Endothelial cell of umbilical vein (primary cell): ENCODE results near the gene BICD2. TPM values are rescaled to one million over a fixed set of nuclear protein-coding genes. Genes with fewer than 3 reads are reported as not detected.

Source experiments
- BruUV-seq: library from RNA; stranded (reverse); fragments of 400-500 nt; replicated peaks from 2 replicates; lab custom pipeline; 2021; lab: Mats Ljungman, UMichigan
- CTCF ChIA-PET: fragments of 300-600, 350-600 bp; sonication (Branson Sonifier 250); formaldehyde crosslinking; loops from one replicate; lab custom pipeline; 2021; ENCODE audit warnings: antibody characterized with exemption, inconsistent platforms; lab: Charles Lee
- POLR2A ChIA-PET: fragments of 300-600, 350-600 bp; sonication (Branson Sonifier 250); formaldehyde crosslinking; loops from one replicate; lab custom pipeline; 2021; ENCODE audit warnings: antibody characterized with exemption, inconsistent platforms; lab: Charles Lee
- DNase-seq: peaks from one replicate; pipeline ENCODE4 v3.0.0-alpha.2; 2011; ENCODE audit warnings: low read depth, low spot score
- FAIRE-seq: peaks from 2 replicates; lab custom pipeline; 2011; peaks lifted over from hg19 to GRCh38; lab: Jason Lieb, UNC
- H2AFZ ChIP-seq: 2 replicates; pipeline ENCODE4 v1.6.0; 2012; ENCODE audit warnings: low read depth, low read length, control low read depth, inconsistent platforms
- H3K27ac ChIP-seq: 2 replicates; pipeline ENCODE4 v1.5.1; 2011; ENCODE audit warnings: low read depth, mild to moderate bottlenecking, control low read depth, low read length, moderate library complexity; ENCODE audit not compliant: insufficient read depth
- H3K27me3 ChIP-seq, 2 experiments: 2 replicates each; pipeline versions ENCODE4 v1.6.0 to v1.6.1; 2011; ENCODE audit warnings: low read length in 2 of 2, mixed read lengths in 1 of 2; ENCODE audit not compliant: control insufficient read depth in 2 of 2, insufficient read depth in 2 of 2
- H3K36me3 ChIP-seq, 2 experiments: 2 replicates in 1 of 2; 3 replicates in 1 of 2; pipeline ENCODE4 v1.5.1; 2011; ENCODE audit warnings: low read length in 2 of 2, mild to moderate bottlenecking in 1 of 2, moderate library complexity in 1 of 2; ENCODE audit not compliant: control insufficient read depth in 2 of 2, insufficient read depth in 2 of 2; ENCODE audit errors: extremely low read depth in 1 of 2
- H3K4me1 ChIP-seq: 3 replicates; pipeline ENCODE4 v1.5.1; 2011; ENCODE audit warnings: mild to moderate bottlenecking, low read length; ENCODE audit not compliant: control insufficient read depth, insufficient read depth; ENCODE audit errors: extremely low read depth
- H3K4me2 ChIP-seq: 2 replicates; pipeline ENCODE4 v1.6.1; 2011; ENCODE audit warnings: low read length, control low read depth, mixed read lengths; ENCODE audit not compliant: insufficient read depth
- H3K4me3 ChIP-seq, 3 experiments: fragments of 200-600 bp in 1 of 3; sonication (generic), shearing (Covaris generic) in 1 of 3; replicated peaks in 1 of 3; 2 replicates each; pipeline ENCODE4 v1.5.1; 2011 to 2016; ENCODE audit warnings: control low read depth in 3 of 3, low read length in 3 of 3, mild to moderate bottlenecking in 2 of 3, inconsistent platforms in 1 of 3, low read depth in 1 of 3, moderate library complexity in 1 of 3; ENCODE audit not compliant: insufficient read depth in 1 of 3
- H3K79me2 ChIP-seq: 2 replicates; pipeline ENCODE4 v1.6.0; 2012; ENCODE audit warnings: low read length, inconsistent platforms; ENCODE audit not compliant: control insufficient read depth, insufficient read depth
- H3K9ac ChIP-seq: replicated peaks from 2 replicates; pipeline ENCODE3; 2011; ENCODE audit warnings: low read length, control low read depth; ENCODE audit not compliant: insufficient read depth; ENCODE audit errors: extremely low read depth
- H3K9me1 ChIP-seq: replicated peaks from 3 replicates; pipeline ENCODE4 v1.6.0; 2011; ENCODE audit warnings: mild to moderate bottlenecking, low read length; ENCODE audit not compliant: control insufficient read depth, insufficient read depth; ENCODE audit errors: extremely low read depth
- H3K9me3 ChIP-seq: replicated peaks from 2 replicates; pipeline ENCODE4 v1.5.1; 2012; ENCODE audit warnings: low read length, inconsistent platforms; ENCODE audit not compliant: control insufficient read depth, insufficient read depth
- H4K20me1 ChIP-seq: replicated peaks from 2 replicates; pipeline ENCODE3; 2011; ENCODE audit warnings: mild to moderate bottlenecking, low read length; ENCODE audit not compliant: control insufficient read depth, insufficient read depth; ENCODE audit errors: extremely low read depth
- FOS ChIP-seq: IDR thresholded peaks from 2 replicates; pipeline ENCODE4 v1.6.1; 2011; ENCODE audit warnings: mild to moderate bottlenecking, low read length, moderate library complexity, borderline replicate concordance; ENCODE audit not compliant: insufficient read depth
- JUN ChIP-seq: IDR thresholded peaks from 2 replicates; pipeline ENCODE4 v1.6.1; 2011; ENCODE audit warnings: borderline replicate concordance, low read depth; ENCODE audit not compliant: insufficient read length, insufficient read depth
- POLR2A ChIP-seq: IDR thresholded peaks from 2 replicates; pipeline ENCODE4 v1.6.1; 2012; ENCODE audit warnings: low read depth, mild to moderate bottlenecking, control low read depth, low read length
- dilution Hi-C: fragments of 300-500 bp; cut with MboI; formaldehyde crosslinking; loops from one replicate; pipeline ENCODE4 v1.15.0; 2019; ENCODE audit warnings: low sequenced_read_pairs; ENCODE audit not compliant: extremely low pct_ligation_motif_present
- intact Hi-C: fragments of 100-400 bp; cut with micrococcal nuclease; formaldehyde crosslinking; loops from one replicate; pipeline ENCODE4 v1.10.0; 2022
- polyA plus RNA-seq, 4 experiments: library from polyadenylated mRNA; depleted of rRNA in 3 of 4; stranded (reverse) in 3 of 4; unstranded in 1 of 4; fragments of >200 nt; gene quantifications; 2 replicates each; pipeline versions ENCODE4 v1.2.1 to v1.2.3, GENCODE V29; 2011 to 2012; ENCODE audit warnings: missing spikeins in 1 of 4
- total RNA-seq: library from RNA; stranded (reverse); gene quantifications from 2 replicates; pipeline ENCODE4 v1.2.3, GENCODE V29; 2021
- TF ChIP-seq, protein P1 (sequence below): IDR thresholded peaks from 2 replicates; pipeline ENCODE4 v1.6.1; 2011; ENCODE audit not compliant: insufficient read depth, insufficient read length
- TF ChIP-seq, protein P2 (sequence below), 2 donors: IDR thresholded peaks; 1 replicate in 1 of 2; 2 replicates in 1 of 2; pipeline ENCODE4 v1.5.1; 2011; ENCODE audit warnings: low read length in 2 of 2, mild to moderate bottlenecking in 2 of 2, moderate library complexity in 2 of 2, control low read depth in 1 of 2, inconsistent platforms in 1 of 2, low read depth in 1 of 2; ENCODE audit not compliant: insufficient read depth in 1 of 2; ENCODE audit errors: extremely low read depth in 1 of 2

Gene BICD2
- total and polyA plus RNA-seq, 2 donors (not counting 3 experiments of a cell fraction or from before 2014, with no cell fraction given) = 14.3 to 39.3 TPM

DNA sequence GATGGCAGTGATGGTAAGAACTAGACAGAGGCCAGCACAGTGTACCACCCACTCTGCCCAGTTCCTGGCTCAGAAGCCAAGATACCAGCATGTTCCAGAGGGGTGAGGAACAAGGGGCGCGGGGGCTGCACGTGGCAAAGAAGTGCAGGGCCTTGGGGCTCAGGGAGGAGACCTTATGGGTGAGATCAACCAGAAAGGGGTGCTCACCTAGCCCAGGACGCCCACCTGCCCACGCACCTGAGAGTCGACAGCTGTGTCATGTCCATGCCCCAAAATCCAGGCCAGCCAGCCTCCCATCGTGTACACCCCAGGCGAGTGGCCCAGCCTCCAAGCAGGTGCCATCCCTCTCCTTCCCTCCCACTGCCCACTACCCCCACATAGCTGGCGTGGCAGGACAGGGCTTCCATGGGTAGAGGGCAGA lies 34.9 kb downstream of the BICD2 start:
- Histone ChIP-seq H3K27me3 (no peaks in the 10 kb centered on the region), H3K9ac (no peak overlapping the region), H3K9me1 (no peaks in the 10 kb centered on the region), H3K4me2 (no peak overlapping the region), H2AFZ (no peak overlapping the region), H3K36me3 (peaks cover 0 to 9% of the 10 kb centered on the region in 2 experiments), H3K9me3 (no peaks in the 10 kb centered on the region), H3K4me1 (peaks cover 11% of the 10 kb centered on the region), H3K27ac (no peak overlapping the region), H3K4me3 (no peak overlapping the region), H4K20me1 (no peaks in the 10 kb centered on the region), H3K79me2 (peaks cover 66% of the 10 kb centered on the region)
- intact Hi-C loops = no loop called here
- dilution Hi-C loops = no loop called here
- DNase-seq = no peak
- TF ChIP-seq, protein P1, sequence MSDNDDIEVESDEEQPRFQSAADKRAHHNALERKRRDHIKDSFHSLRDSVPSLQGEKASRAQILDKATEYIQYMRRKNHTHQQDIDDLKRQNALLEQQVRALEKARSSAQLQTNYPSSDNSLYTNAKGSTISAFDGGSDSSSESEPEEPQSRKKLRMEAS = no peak
- no peak for TF ChIP-seq JUN
- TF ChIP-seq FOS = no peak
- no TSS peak for BruUV-seq
- POLR2A ChIA-PET = no interaction called here
- CTCF ChIA-PET = interaction anchor here (0.7 to 4.2 kb wide), 4 partner anchors 12 to 60 kb away, joined by 3 to 32 read pairs (median 8); no protein-coding TSS in a partner anchor
- no peak for FAIRE-seq

DNA sequence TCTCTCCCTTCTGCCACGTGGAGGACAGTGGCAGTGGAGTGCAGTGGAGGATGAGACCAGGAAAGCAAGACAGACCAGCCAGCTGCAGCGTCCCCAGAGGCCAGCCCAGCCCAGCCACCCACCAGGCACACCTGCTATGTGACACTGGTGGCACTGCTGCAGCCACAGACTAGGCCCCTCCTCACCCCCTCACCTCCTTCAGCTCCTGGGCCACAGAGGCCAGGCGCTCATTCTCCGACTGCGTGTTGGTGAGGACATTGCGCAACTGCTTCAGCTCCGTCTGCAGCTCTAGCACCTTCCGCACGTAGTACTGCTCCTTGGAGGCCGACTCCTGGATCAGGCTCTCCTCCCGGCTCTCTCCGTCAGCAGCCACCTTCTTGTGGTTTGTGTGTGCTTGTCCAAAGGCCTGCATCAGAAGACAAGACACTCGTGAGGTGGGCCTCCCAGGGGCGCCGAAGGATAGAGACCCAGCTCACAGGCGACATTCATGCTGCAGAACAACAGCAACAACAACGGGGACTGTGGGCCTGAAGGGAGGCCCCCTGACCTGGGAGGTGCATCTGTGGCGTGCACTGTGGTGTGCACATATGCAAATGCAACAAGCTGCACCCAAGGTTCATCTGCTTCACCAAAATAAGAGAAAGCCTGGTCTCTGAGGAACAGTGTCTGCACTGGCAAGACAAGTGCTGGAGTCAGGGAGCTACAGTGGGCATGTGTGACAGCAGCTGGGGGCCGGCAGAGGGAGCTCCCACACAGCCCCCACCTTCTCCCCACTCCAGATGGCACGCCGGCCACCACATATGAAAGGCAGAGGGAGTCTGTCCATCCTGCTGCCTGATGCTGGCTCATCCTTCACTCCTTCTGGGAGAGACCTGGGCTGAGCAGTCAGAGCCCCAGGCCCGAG lies 35.5 kb downstream of the BICD2 start:
- no peak overlapping the region for H2AFZ ChIP-seq
- H3K27ac ChIP-seq = no peak overlapping the region
- no peak overlapping the region for H3K9ac ChIP-seq
- H3K27me3 ChIP-seq = no peaks in the 10 kb centered on the region
- no peak for TF ChIP-seq POLR2A
- TF ChIP-seq, protein P2, sequence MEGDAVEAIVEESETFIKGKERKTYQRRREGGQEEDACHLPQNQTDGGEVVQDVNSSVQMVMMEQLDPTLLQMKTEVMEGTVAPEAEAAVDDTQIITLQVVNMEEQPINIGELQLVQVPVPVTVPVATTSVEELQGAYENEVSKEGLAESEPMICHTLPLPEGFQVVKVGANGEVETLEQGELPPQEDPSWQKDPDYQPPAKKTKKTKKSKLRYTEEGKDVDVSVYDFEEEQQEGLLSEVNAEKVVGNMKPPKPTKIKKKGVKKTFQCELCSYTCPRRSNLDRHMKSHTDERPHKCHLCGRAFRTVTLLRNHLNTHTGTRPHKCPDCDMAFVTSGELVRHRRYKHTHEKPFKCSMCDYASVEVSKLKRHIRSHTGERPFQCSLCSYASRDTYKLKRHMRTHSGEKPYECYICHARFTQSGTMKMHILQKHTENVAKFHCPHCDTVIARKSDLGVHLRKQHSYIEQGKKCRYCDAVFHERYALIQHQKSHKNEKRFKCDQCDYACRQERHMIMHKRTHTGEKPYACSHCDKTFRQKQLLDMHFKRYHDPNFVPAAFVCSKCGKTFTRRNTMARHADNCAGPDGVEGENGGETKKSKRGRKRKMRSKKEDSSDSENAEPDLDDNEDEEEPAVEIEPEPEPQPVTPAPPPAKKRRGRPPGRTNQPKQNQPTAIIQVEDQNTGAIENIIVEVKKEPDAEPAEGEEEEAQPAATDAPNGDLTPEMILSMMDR (IDR thresholded peaks at IDR 0.05; ENCODE audit: extremely low read depth in 1 of 2, insufficient read depth in 1 of 2, low read depth in 1 of 2, low read length in 2 of 2) = peak; percentile 14 to 44
- no TSS peak for BruUV-seq
- H3K36me3 ChIP-seq = peaks cover 0 to 9% of the 10 kb centered on the region in 2 experiments
- peaks cover 63% of the 10 kb centered on the region for H3K79me2 ChIP-seq
- H3K9me1 ChIP-seq = no peaks in the 10 kb centered on the region
- H3K9me3 ChIP-seq = no peaks in the 10 kb centered on the region
- no peak for FAIRE-seq
- ChIA-PET POLR2A (no interaction called here), CTCF (interaction anchor here (0.7 to 4.2 kb wide), 5 partner anchors 11 to 61 kb away, joined by 3 to 32 read pairs (median 4); no protein-coding TSS in a partner anchor)
- H3K4me3 ChIP-seq = no peak overlapping the region
- H3K4me2 ChIP-seq = no peak overlapping the region
- H3K4me1 ChIP-seq = peaks cover 11% of the 10 kb centered on the region
- intact Hi-C loops (no loop called here), dilution Hi-C loops (no loop called here)
- no peaks in the 10 kb centered on the region for H4K20me1 ChIP-seq
- DNase-seq = no peak
